Measurements from ENCODE around the gene ADRA2C. TPM values are rescaled to one million over a fixed set of nuclear protein-coding genes. Genes with fewer than 3 reads are reported as not detected.

The ADRA2C gene
- total RNA-seq, 5 donors from 2014 or later (not counting 1 experiment from before 2014, with no cell fraction given): 0.16 to 0.18 TPM; not detected in 3

DNA sequence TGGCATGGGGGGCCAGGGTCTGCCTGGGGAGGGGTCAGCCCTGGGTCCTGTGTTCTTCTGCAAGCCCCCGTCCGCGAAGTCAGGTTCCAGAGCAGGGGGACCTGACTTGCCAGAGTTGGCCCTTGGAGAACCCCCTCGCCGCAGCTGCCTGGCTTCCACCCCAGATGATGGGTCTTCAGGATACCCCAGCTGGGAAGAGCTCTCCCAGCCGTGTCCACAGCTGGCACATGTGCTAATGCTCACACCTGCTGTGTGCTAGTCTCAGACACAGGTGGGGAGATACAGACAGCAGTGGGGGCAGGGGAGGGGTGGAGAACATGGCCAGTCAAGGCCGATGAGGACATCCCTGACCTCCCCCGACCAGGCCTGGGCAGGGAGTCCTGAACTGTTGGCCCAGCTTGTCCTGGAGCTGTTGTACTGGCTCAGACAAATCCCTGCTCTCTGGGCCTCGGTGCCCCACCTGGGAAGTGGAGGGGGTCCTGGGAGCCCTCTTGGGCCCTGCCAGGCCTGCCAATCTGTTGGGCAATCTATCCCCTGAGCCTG is 3.5 kb downstream of the ADRA2C start:
- peaks cover 8 to 36% of the 10 kb centered on the region in 2 donors for H3K27me3 Mint-ChIP-seq
- Histone ChIP-seq H3K9me3 (no peaks in the 10 kb centered on the region), H3K27ac (ENCODE audit: low read length) (no peak overlapping the region), H3K36me3 (ENCODE audit: control insufficient read depth in 2 of 2, extremely low read depth in 1 of 2, insufficient read depth in 1 of 2, low read length in 1 of 2) (no peaks in the 10 kb centered on the region), H3K27me3 (replicated peaks in 1 of 2; ENCODE audit: control insufficient read depth in 2 of 2, extremely low read depth in 1 of 2, insufficient read depth in 2 of 2, low read length in 1 of 2) (peaks cover 3 to 60% of the 10 kb centered on the region in 2 experiments), H3K4me1 (ENCODE audit: control insufficient read depth in 1 of 2, extremely low read depth in 1 of 2, insufficient read depth in 2 of 2, low read length in 2 of 2) (no peaks in the 10 kb centered on the region), H3K4me3 (ENCODE audit: control insufficient read depth in 1 of 2, extremely low read depth in 1 of 2, low read length in 1 of 2) (no peak overlapping the region)
- peaks cover 0 to 8% (median 7%) of the 10 kb centered on the region in 3 donors for H3K4me1 Mint-ChIP-seq
- no peak overlapping the region for H3K27ac Mint-ChIP-seq
- H3K4me3 Mint-ChIP-seq: no peak overlapping the region
- no peaks in the 10 kb centered on the region for H3K9me3 Mint-ChIP-seq
- H3K36me3 Mint-ChIP-seq: no peaks in the 10 kb centered on the region
- ChIA-PET CTCF (no interaction called here), POLR2A (no interaction called here)
- DNase-seq (no peak), ATAC-seq (replicated peaks in 1 of 4) (no peak)
- 82% methylated on average over 5 of the region's 9 CpGs for WGBS (ENCODE audit: insufficient coverage)

GRCh38 chr4:3770323-3771163 is 4.4 kb downstream of the ADRA2C start:
- ChIA-PET POLR2A (no interaction called here), CTCF (no interaction called here)
- no peak overlapping the region for H3K27ac Mint-ChIP-seq
- Histone ChIP-seq H3K4me3 (ENCODE audit: control insufficient read depth in 1 of 2, extremely low read depth in 1 of 2, low read length in 1 of 2) (no peak overlapping the region), H3K36me3 (ENCODE audit: control insufficient read depth in 2 of 2, extremely low read depth in 1 of 2, insufficient read depth in 1 of 2, low read length in 1 of 2) (no peaks in the 10 kb centered on the region), H3K4me1 (ENCODE audit: control insufficient read depth in 1 of 2, extremely low read depth in 1 of 2, insufficient read depth in 2 of 2, low read length in 2 of 2) (no peaks in the 10 kb centered on the region), H3K27me3 (replicated peaks in 1 of 2; ENCODE audit: control insufficient read depth in 2 of 2, extremely low read depth in 1 of 2, insufficient read depth in 2 of 2, low read length in 1 of 2) (peaks cover 0 to 57% of the 10 kb centered on the region in 2 experiments), H3K9me3 (no peaks in the 10 kb centered on the region), H3K27ac (ENCODE audit: low read length) (no peak overlapping the region)
- H3K9me3 Mint-ChIP-seq: no peaks in the 10 kb centered on the region
- H3K36me3 Mint-ChIP-seq: no peaks in the 10 kb centered on the region
- no peak overlapping the region for H3K4me3 Mint-ChIP-seq
- no peak for ATAC-seq (replicated peaks in 1 of 4)
- no peak for DNase-seq
- peaks cover 8 to 32% of the 10 kb centered on the region in 2 donors for H3K27me3 Mint-ChIP-seq
- peaks cover 0 to 8% (median 7%) of the 10 kb centered on the region in 3 donors for H3K4me1 Mint-ChIP-seq
- WGBS (ENCODE audit: insufficient coverage): 74% methylated on average over 11 of the region's 13 CpGs

DNA sequence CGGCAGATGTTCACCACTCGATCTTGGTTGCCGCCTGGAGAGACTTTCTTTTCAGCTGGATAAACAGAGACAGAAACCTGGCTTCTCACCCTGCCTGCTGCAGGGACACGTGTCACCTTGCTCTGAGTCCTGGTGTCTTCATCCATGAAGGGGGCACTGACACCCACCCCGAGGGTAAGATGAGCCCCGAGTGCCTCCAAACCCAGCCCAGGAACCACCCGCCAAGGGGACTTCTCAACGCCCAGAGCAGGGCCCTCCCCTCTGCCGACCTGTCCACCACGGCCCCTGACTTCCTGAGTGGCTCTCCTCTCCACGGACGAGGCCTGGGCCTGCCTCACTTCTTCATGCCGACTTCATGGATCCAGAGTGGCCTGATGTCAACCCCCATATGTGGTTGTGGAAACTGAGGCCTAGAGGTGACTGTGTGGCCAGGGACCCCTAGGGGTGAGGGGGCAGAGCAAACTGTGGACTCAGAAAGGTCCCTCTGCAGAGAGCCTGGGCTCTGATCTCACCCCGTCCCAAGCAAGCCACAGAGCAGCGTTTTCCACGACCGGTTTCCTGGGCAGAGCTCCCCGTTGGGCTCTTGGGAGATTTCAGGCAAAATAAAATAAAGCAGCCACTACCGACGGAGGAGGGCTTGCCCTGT is 5.1 kb downstream of the ADRA2C start:
- POLR2A ChIA-PET: no interaction called here
- 72% methylated on average over 17 of the region's 20 CpGs for WGBS (ENCODE audit: insufficient coverage)
- no peak for ATAC-seq (replicated peaks in 1 of 4)
- no peak overlapping the region for H3K4me3 ChIP-seq (ENCODE audit: control insufficient read depth in 1 of 2, extremely low read depth in 1 of 2, low read length in 1 of 2)
- no peaks in the 10 kb centered on the region for H3K36me3 ChIP-seq (ENCODE audit: control insufficient read depth in 2 of 2, extremely low read depth in 1 of 2, insufficient read depth in 1 of 2, low read length in 1 of 2)
- no peaks in the 10 kb centered on the region for H3K9me3 ChIP-seq
- peaks cover 0 to 65% of the 10 kb centered on the region in 2 experiments for H3K27me3 ChIP-seq (replicated peaks in 1 of 2; ENCODE audit: control insufficient read depth in 2 of 2, extremely low read depth in 1 of 2, insufficient read depth in 2 of 2, low read length in 1 of 2)
- Mint-ChIP-seq H3K4me3 (no peak overlapping the region), H3K27me3 (peaks cover 8 to 32% of the 10 kb centered on the region in 2 donors), H3K4me1 (peaks cover 0 to 8% (median 7%) of the 10 kb centered on the region in 3 donors), H3K27ac (no peak overlapping the region), H3K9me3 (no peaks in the 10 kb centered on the region), H3K36me3 (no peaks in the 10 kb centered on the region)
- no peak for DNase-seq
- H3K4me1 ChIP-seq (ENCODE audit: control insufficient read depth in 1 of 2, extremely low read depth in 1 of 2, insufficient read depth in 2 of 2, low read length in 2 of 2): no peaks in the 10 kb centered on the region
- CTCF ChIA-PET: no interaction called here
- H3K27ac ChIP-seq (ENCODE audit: low read length): no peak overlapping the region

DNA sequence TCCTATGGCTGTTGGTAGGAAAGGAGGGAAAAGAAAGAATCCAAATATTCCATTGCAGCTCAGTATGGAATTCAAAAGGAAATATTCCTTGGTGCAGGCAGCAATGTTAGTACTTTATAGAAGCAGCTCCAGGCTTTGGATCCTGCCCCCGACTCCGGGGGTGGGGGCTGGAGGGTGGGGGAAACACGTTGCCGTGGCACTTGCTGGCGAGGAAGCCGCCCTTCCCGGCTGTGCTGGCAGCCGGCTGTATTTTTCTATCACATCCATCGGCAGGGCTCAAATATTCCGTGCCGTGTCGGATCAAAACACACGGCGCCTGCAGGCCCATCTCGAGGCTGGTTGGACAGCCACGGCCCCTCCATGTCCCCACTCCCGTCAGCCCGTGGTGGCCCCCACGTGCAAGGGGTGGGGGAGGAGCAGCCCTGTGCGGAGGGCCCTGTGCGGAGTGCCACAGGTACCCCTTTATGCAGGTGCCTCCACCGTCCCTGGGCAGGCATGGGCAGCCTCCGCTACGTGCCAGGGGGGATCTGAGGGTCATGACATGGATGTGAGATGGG is 5.8 kb downstream of the ADRA2C start:
- Mint-ChIP-seq H3K36me3 (no peaks in the 10 kb centered on the region), H3K4me3 (no peak overlapping the region), H3K27me3 (peaks cover 8 to 28% of the 10 kb centered on the region in 2 donors), H3K4me1 (peaks cover 0 to 4% (median 2%) of the 10 kb centered on the region in 3 donors), H3K9me3 (no peaks in the 10 kb centered on the region), H3K27ac (no peak overlapping the region)
- Histone ChIP-seq H3K4me3 (ENCODE audit: control insufficient read depth in 1 of 2, extremely low read depth in 1 of 2, low read length in 1 of 2) (no peak overlapping the region), H3K27me3 (replicated peaks in 1 of 2; ENCODE audit: control insufficient read depth in 2 of 2, extremely low read depth in 1 of 2, insufficient read depth in 2 of 2, low read length in 1 of 2) (peaks cover 0 to 63% of the 10 kb centered on the region in 2 experiments), H3K4me1 (ENCODE audit: control insufficient read depth in 1 of 2, extremely low read depth in 1 of 2, insufficient read depth in 2 of 2, low read length in 2 of 2) (no peaks in the 10 kb centered on the region), H3K9me3 (no peaks in the 10 kb centered on the region), H3K27ac (ENCODE audit: low read length) (no peak overlapping the region), H3K36me3 (ENCODE audit: control insufficient read depth in 2 of 2, extremely low read depth in 1 of 2, insufficient read depth in 1 of 2, low read length in 1 of 2) (no peaks in the 10 kb centered on the region)
- 82% methylated on average over 15 of the region's 24 CpGs for WGBS (ENCODE audit: insufficient coverage)
- ATAC-seq (replicated peaks in 1 of 4): no peak
- CTCF ChIA-PET: no interaction called here
- no peak for DNase-seq
- POLR2A ChIA-PET: no interaction called here

DNA sequence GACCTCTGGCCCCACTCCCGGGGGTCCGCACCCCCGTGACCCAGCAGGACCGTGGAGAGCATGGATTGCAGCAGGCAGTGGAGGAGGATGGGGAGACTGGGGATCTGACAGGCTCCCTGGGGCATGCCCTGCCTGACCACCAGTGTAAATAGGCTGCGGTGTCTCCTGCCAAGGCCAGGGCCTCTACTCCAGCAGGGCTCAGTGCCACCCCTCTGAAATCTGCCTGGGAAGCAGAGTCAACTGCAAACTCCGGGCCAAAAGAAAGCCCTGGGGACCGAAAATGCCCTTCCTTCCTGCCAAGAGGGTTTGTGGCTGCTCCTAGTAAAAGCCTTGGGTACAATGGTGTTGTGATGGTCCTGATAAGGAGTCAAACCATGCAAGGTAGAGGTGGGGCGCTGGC is 6.4 kb downstream of the ADRA2C start:
- no peak overlapping the region for H3K4me3 ChIP-seq (ENCODE audit: control insufficient read depth in 1 of 2, extremely low read depth in 1 of 2, low read length in 1 of 2)
- H3K27ac ChIP-seq (ENCODE audit: low read length): no peak overlapping the region
- Mint-ChIP-seq H3K27ac (no peak overlapping the region), H3K27me3 (peaks cover 7 to 25% of the 10 kb centered on the region in 2 donors), H3K4me1 (peaks cover 0 to 2% (median 1%) of the 10 kb centered on the region in 3 donors), H3K9me3 (peaks cover 0 to under 1% (median 0%) of the 10 kb centered on the region in 3 donors), H3K4me3 (no peak overlapping the region), H3K36me3 (no peaks in the 10 kb centered on the region)
- 78% methylated on average over 8 of the region's 8 CpGs for WGBS (ENCODE audit: insufficient coverage)
- no peak for ATAC-seq (replicated peaks in 1 of 4)
- POLR2A ChIA-PET: no interaction called here
- DNase-seq: no peak
- H3K4me1 ChIP-seq (ENCODE audit: control insufficient read depth in 1 of 2, extremely low read depth in 1 of 2, insufficient read depth in 2 of 2, low read length in 2 of 2): no peaks in the 10 kb centered on the region
- CTCF ChIA-PET: no interaction called here
- H3K36me3 ChIP-seq (ENCODE audit: control insufficient read depth in 2 of 2, extremely low read depth in 1 of 2, insufficient read depth in 1 of 2, low read length in 1 of 2): no peaks in the 10 kb centered on the region
- peaks cover 0 to 64% of the 10 kb centered on the region in 2 experiments for H3K27me3 ChIP-seq (replicated peaks in 1 of 2; ENCODE audit: control insufficient read depth in 2 of 2, extremely low read depth in 1 of 2, insufficient read depth in 2 of 2, low read length in 1 of 2)
- H3K9me3 ChIP-seq: no peaks in the 10 kb centered on the region

GRCh38 chr4:3773552-3774001 is 7.4 kb downstream of the ADRA2C start:
- H3K36me3 Mint-ChIP-seq: no peaks in the 10 kb centered on the region
- 81% methylated on average over 17 of the region's 17 CpGs for WGBS (ENCODE audit: insufficient coverage)
- H3K9me3 Mint-ChIP-seq: peaks cover 0 to 4% (median 0%) of the 10 kb centered on the region in 3 donors
- CTCF ChIA-PET: no interaction called here
- H3K27ac Mint-ChIP-seq: no peak overlapping the region
- POLR2A ChIA-PET: no interaction called here
- Histone ChIP-seq H3K27me3 (replicated peaks in 1 of 2; ENCODE audit: control insufficient read depth in 2 of 2, extremely low read depth in 1 of 2, insufficient read depth in 2 of 2, low read length in 1 of 2) (peaks cover 0 to 56% of the 10 kb centered on the region in 2 experiments), H3K4me1 (ENCODE audit: control insufficient read depth in 1 of 2, extremely low read depth in 1 of 2, insufficient read depth in 2 of 2, low read length in 2 of 2) (no peaks in the 10 kb centered on the region), H3K27ac (ENCODE audit: low read length) (no peak overlapping the region), H3K36me3 (ENCODE audit: control insufficient read depth in 2 of 2, extremely low read depth in 1 of 2, insufficient read depth in 1 of 2, low read length in 1 of 2) (no peaks in the 10 kb centered on the region), H3K9me3 (no peaks in the 10 kb centered on the region), H3K4me3 (ENCODE audit: control insufficient read depth in 1 of 2, extremely low read depth in 1 of 2, low read length in 1 of 2) (no peak overlapping the region)
- no peak for ATAC-seq (replicated peaks in 1 of 4)
- H3K27me3 Mint-ChIP-seq: peaks cover 8 to 17% of the 10 kb centered on the region in 2 donors
- no peak for DNase-seq
- no peak overlapping the region for H3K4me3 Mint-ChIP-seq
- H3K4me1 Mint-ChIP-seq: no peaks in the 10 kb centered on the region

All from T-cell (primary cell).